SK-N-SH (cell line): ENCODE measurements around the gene TGFBR3. TPM values are rescaled to one million over a fixed set of nuclear protein-coding genes. Genes with fewer than 3 reads are reported as not detected.

Experiments
- CTCF ChIA-PET: fragments of 300-600, 350-600 bp; formaldehyde crosslinking; extraction: SDS; loops from one replicate; lab custom pipeline; 2021; lab: Yijun Ruan, JAX
- POLR2A ChIA-PET: fragments of 350-600 bp; sonication (Branson Sonifier 250); formaldehyde crosslinking; extraction: SDS; loops from one replicate; lab custom pipeline; 2020; ENCODE audit warnings: antibody characterized with exemption, inconsistent platforms; lab: Yijun Ruan, JAX
- DNase-seq: peaks from one replicate; pipeline ENCODE4 v3.0.0; 2012
- H2AFZ ChIP-seq: fragments of 200-600 bp; sonication (generic); 2 replicates; pipeline ENCODE4 v1.8.1; 2016; ENCODE audit warnings: antibody characterized with exemption, mild to moderate bottlenecking, low read depth
- H3F3A ChIP-seq: fragments of 200-600 bp; sonication (generic); replicated peaks from 2 replicates; pipeline ENCODE3; 2016; ENCODE audit warnings: antibody characterized with exemption, mild to moderate bottlenecking; ENCODE audit not compliant: insufficient read depth
- H3K27ac ChIP-seq, 2 experiments: fragments of 200-500 bp in 1 of 2; fragments of 200-600 bp in 1 of 2; sonication (Bioruptor generic) in 1 of 2; sonication (generic), shearing (Covaris generic) in 1 of 2; 2 replicates each; pipeline versions ENCODE4 v1.5.1 to v1.6.1; 2014 to 2016; ENCODE audit warnings: low read depth in 2 of 2, inconsistent platforms in 1 of 2, low read length in 1 of 2, mild to moderate bottlenecking in 1 of 2, mixed read lengths in 1 of 2
- H3K27me3 ChIP-seq: fragments of 200-600 bp; sonication (generic), shearing (Covaris generic); 2 replicates; pipeline ENCODE4 v1.6.1; 2016; ENCODE audit warnings: mixed run types; ENCODE audit not compliant: insufficient read depth
- H3K36me3 ChIP-seq, 2 experiments: fragments of 200-500 bp in 1 of 2; fragments of 200-600 bp in 1 of 2; sonication (Bioruptor generic) in 1 of 2; sonication (generic) in 1 of 2; replicated peaks in 1 of 2; 2 replicates each; pipeline versions ENCODE3 to v1.5.1; 2014 to 2016; ENCODE audit warnings: low read length in 1 of 2, mild to moderate bottlenecking in 1 of 2; ENCODE audit not compliant: insufficient read depth in 2 of 2, control insufficient read depth in 1 of 2
- H3K4me1 ChIP-seq, 2 experiments: fragments of 200-500 bp in 1 of 2; fragments of 200-600 bp in 1 of 2; sonication (Bioruptor generic) in 1 of 2; sonication (generic), shearing (Covaris generic) in 1 of 2; 2 replicates each; pipeline versions ENCODE4 v1.5.1 to v1.6.1; 2014 to 2016; ENCODE audit warnings: low read depth in 1 of 2, low read length in 1 of 2, mixed run types in 1 of 2; ENCODE audit not compliant: insufficient read depth in 2 of 2, control insufficient read depth in 1 of 2
- H3K4me2 ChIP-seq: fragments of 200-600 bp; sonication (generic), shearing (Covaris generic); 2 replicates; pipeline ENCODE4 v1.6.1; 2017; ENCODE audit warnings: mixed run types
- H3K4me3 ChIP-seq, 2 experiments: fragments of 200-500 bp in 1 of 2; fragments of 200-600 bp in 1 of 2; sonication (Bioruptor generic) in 1 of 2; sonication (generic), shearing (Covaris generic) in 1 of 2; 2 replicates each; pipeline versions ENCODE4 v1.5.1 to v1.8.1; 2014 to 2016; ENCODE audit warnings: low read depth in 2 of 2, inconsistent platforms in 1 of 2, low read length in 1 of 2, mild to moderate bottlenecking in 1 of 2, mixed read lengths in 1 of 2, moderate library complexity in 1 of 2
- H3K79me2 ChIP-seq: fragments of 200-600 bp; sonication (generic); 2 replicates; pipeline ENCODE4 v1.8.1; 2017; ENCODE audit warnings: mild to moderate bottlenecking; ENCODE audit not compliant: insufficient read depth
- H3K9ac ChIP-seq: fragments of 200-600 bp; sonication (generic); 2 replicates; pipeline ENCODE4 v1.6.1; 2017; ENCODE audit warnings: mixed run types
- H3K9me2 ChIP-seq: fragments of 200-600 bp; sonication (generic); 2 replicates; pipeline ENCODE4 v1.6.1; 2017; ENCODE audit warnings: mixed run types
- H3K9me3 ChIP-seq: fragments of 200-600 bp; sonication (generic); 2 replicates; pipeline ENCODE4 v1.6.1; 2017; ENCODE audit warnings: mixed run types, mild to moderate bottlenecking, moderate library complexity
- H4K20me1 ChIP-seq: fragments of 200-600 bp; sonication (generic); 2 replicates; pipeline ENCODE4 v1.6.1; 2017; ENCODE audit warnings: mild to moderate bottlenecking, mixed run types; ENCODE audit not compliant: insufficient read depth
- CHD2 ChIP-seq: fragments of 150-350 bp; IDR thresholded peaks from 2 replicates; pipeline ENCODE4 v1.6.1; 2018; ENCODE audit warnings: low read length; ENCODE audit not compliant: partially characterized antibody
- ELF1 ChIP-seq: IDR thresholded peaks from 2 replicates; pipeline ENCODE4 v1.4.0; 2012
- EZH2phosphoT487 ChIP-seq: fragments of 200-600 bp; sonication (generic); IDR thresholded peaks from 2 replicates; pipeline ENCODE4 v1.6.1; 2017; ENCODE audit warnings: low read depth, mixed run types, mild to moderate bottlenecking, antibody characterized with exemption, moderate library complexity, borderline replicate concordance
- FOSL2 ChIP-seq: IDR thresholded peaks from 2 replicates; pipeline ENCODE4 v1.4.0; 2012; ENCODE audit warnings: low read depth, mild to moderate bottlenecking, moderate library complexity, borderline replicate concordance
- FOXJ3 ChIP-seq: sonication (generic); formaldehyde crosslinking; IDR thresholded peaks from 2 replicates; pipeline ENCODE4 v1.5.1; 2020; ENCODE audit warnings: mild to moderate bottlenecking, missing genetic modification reagents
- NRF1 ChIP-seq: IDR thresholded peaks from 2 replicates; pipeline ENCODE4 v1.6.1; 2012; ENCODE audit warnings: low read depth, mild to moderate bottlenecking, low read length
- RCOR1 ChIP-seq: fragments of 150-350 bp; IDR thresholded peaks from 2 replicates; pipeline ENCODE4 v1.6.1; 2017; ENCODE audit warnings: antibody characterized with exemption, low read length
- RFX5 ChIP-seq: IDR thresholded peaks from 2 replicates; pipeline ENCODE4 v1.6.1; 2012; ENCODE audit warnings: mild to moderate bottlenecking, improper control_type of control experiment, low read length
- SIN3A ChIP-seq: IDR thresholded peaks from 2 replicates; pipeline ENCODE4 v1.6.1; 2012; ENCODE audit warnings: low read depth, mild to moderate bottlenecking, low read length, moderate library complexity, borderline replicate concordance
- SMC3 ChIP-seq: IDR thresholded peaks from 2 replicates; pipeline ENCODE4 v1.6.1; 2012; ENCODE audit warnings: low read depth, low read length, improper control_type of control experiment
- TAF1 ChIP-seq: IDR thresholded peaks from 2 replicates; pipeline ENCODE4 v1.6.1; 2012; ENCODE audit warnings: low read depth, mild to moderate bottlenecking, low read length, moderate library complexity, borderline replicate concordance
- TEAD4 ChIP-seq: IDR thresholded peaks from 2 replicates; pipeline ENCODE4 v1.4.0; 2012; ENCODE audit warnings: mild to moderate bottlenecking, borderline replicate concordance; ENCODE audit not compliant: insufficient read depth
- WGBS: methylation state at CpG from one replicate; pipeline ENCODE4 v1.1.6; 2017; ENCODE audit warnings: low lambda C conversion rate; 5-methylcytosine and 5-hydroxymethylcytosine counted together
- polyA plus RNA-seq, 3 experiments: library from polyadenylated mRNA; depleted of rRNA; stranded (reverse); fragments of >200 nt; gene quantifications; 2 replicates each; pipeline ENCODE4 v1.2.3, GENCODE V29; 2012
- TF ChIP-seq, protein P1 (sequence below): fragments of 150-350 bp; IDR thresholded peaks from 2 replicates; pipeline ENCODE4 v1.6.1; 2016; ENCODE audit warnings: mild to moderate bottlenecking, low read depth, low read length
- TF ChIP-seq, protein P2 (sequence below): IDR thresholded peaks from 2 replicates; pipeline ENCODE4 v1.4.0; 2012; ENCODE audit warnings: low read depth, borderline replicate concordance
- TF ChIP-seq, protein P3 (sequence below): IDR thresholded peaks from 2 replicates; pipeline ENCODE4 v1.6.1; 2012; ENCODE audit warnings: mild to moderate bottlenecking, low read depth, low read length, moderate library complexity
- TF ChIP-seq, protein P4 (sequence below): IDR thresholded peaks from 2 replicates; pipeline ENCODE4 v1.4.0; 2012; ENCODE audit warnings: low read depth, borderline replicate concordance
- TF ChIP-seq, protein P5 (sequence below): fragments of 150-350 bp; IDR thresholded peaks from 2 replicates; pipeline ENCODE4 v1.6.1; 2017; ENCODE audit warnings: antibody characterized with exemption, low read length, low read depth, borderline replicate concordance

TGFBR3 gene
- polyA plus RNA-seq, 1 of the 3 experiments (the other 2 are of a cell fraction): 0.07 TPM

DNA sequence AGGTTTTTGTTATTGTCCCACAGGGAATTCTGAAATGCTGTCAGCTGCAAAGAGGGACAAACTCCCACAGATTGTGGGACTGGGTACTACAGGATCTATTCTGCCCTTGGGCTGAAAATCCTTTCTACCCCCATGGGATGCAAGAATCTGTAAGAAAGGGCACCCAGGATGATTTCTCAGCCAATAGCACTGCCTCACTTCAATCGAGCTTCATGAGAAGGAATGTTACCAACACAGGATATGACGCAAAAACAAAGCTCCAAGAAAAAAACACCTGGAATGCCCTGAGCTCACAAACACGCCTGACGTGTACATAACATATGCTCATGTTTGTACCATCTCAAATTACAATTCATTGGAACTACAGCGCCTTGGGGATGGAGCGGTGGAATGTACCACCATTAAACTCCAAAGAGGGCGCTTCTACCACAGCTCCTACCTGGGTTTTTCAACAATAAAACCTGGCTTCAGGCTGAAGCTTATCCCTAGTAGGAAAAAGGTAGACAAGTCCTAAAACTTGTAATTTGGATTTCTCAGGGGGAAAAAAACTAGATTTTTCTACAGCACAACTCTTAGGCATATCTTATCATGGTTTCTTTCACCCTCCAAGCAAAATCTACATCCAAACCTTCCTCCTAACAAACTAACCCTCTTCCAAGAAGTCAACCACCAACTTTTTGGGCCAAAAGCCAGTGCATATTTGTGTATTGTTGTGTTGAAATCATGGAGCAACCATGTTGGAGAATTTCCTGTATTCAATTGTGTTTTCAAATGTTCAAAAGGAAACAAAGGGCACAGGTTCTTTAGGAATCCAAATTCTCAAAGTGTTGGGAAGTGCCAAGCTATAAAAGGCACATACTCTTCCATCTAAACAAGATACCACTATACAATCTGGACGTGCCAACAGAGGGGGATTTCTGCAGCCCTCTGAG is 78.9 kb downstream of the TGFBR3 start (continued):
- TF ChIP-seq, protein P1, sequence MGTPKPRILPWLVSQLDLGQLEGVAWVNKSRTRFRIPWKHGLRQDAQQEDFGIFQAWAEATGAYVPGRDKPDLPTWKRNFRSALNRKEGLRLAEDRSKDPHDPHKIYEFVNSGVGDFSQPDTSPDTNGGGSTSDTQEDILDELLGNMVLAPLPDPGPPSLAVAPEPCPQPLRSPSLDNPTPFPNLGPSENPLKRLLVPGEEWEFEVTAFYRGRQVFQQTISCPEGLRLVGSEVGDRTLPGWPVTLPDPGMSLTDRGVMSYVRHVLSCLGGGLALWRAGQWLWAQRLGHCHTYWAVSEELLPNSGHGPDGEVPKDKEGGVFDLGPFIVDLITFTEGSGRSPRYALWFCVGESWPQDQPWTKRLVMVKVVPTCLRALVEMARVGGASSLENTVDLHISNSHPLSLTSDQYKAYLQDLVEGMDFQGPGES: no peak
- TF ChIP-seq NRF1 (no peak), CHD2 (no peak)
- TF ChIP-seq, protein P2, sequence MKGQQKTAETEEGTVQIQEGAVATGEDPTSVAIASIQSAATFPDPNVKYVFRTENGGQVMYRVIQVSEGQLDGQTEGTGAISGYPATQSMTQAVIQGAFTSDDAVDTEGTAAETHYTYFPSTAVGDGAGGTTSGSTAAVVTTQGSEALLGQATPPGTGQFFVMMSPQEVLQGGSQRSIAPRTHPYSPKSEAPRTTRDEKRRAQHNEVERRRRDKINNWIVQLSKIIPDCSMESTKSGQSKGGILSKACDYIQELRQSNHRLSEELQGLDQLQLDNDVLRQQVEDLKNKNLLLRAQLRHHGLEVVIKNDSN: no peak
- TF ChIP-seq, protein P3, sequence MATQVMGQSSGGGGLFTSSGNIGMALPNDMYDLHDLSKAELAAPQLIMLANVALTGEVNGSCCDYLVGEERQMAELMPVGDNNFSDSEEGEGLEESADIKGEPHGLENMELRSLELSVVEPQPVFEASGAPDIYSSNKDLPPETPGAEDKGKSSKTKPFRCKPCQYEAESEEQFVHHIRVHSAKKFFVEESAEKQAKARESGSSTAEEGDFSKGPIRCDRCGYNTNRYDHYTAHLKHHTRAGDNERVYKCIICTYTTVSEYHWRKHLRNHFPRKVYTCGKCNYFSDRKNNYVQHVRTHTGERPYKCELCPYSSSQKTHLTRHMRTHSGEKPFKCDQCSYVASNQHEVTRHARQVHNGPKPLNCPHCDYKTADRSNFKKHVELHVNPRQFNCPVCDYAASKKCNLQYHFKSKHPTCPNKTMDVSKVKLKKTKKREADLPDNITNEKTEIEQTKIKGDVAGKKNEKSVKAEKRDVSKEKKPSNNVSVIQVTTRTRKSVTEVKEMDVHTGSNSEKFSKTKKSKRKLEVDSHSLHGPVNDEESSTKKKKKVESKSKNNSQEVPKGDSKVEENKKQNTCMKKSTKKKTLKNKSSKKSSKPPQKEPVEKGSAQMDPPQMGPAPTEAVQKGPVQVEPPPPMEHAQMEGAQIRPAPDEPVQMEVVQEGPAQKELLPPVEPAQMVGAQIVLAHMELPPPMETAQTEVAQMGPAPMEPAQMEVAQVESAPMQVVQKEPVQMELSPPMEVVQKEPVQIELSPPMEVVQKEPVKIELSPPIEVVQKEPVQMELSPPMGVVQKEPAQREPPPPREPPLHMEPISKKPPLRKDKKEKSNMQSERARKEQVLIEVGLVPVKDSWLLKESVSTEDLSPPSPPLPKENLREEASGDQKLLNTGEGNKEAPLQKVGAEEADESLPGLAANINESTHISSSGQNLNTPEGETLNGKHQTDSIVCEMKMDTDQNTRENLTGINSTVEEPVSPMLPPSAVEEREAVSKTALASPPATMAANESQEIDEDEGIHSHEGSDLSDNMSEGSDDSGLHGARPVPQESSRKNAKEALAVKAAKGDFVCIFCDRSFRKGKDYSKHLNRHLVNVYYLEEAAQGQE: no peak
- TF ChIP-seq, protein P4, sequence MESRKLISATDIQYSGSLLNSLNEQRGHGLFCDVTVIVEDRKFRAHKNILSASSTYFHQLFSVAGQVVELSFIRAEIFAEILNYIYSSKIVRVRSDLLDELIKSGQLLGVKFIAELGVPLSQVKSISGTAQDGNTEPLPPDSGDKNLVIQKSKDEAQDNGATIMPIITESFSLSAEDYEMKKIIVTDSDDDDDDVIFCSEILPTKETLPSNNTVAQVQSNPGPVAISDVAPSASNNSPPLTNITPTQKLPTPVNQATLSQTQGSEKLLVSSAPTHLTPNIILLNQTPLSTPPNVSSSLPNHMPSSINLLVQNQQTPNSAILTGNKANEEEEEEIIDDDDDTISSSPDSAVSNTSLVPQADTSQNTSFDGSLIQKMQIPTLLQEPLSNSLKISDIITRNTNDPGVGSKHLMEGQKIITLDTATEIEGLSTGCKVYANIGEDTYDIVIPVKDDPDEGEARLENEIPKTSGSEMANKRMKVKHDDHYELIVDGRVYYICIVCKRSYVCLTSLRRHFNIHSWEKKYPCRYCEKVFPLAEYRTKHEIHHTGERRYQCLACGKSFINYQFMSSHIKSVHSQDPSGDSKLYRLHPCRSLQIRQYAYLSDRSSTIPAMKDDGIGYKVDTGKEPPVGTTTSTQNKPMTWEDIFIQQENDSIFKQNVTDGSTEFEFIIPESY: no peak

DNA sequence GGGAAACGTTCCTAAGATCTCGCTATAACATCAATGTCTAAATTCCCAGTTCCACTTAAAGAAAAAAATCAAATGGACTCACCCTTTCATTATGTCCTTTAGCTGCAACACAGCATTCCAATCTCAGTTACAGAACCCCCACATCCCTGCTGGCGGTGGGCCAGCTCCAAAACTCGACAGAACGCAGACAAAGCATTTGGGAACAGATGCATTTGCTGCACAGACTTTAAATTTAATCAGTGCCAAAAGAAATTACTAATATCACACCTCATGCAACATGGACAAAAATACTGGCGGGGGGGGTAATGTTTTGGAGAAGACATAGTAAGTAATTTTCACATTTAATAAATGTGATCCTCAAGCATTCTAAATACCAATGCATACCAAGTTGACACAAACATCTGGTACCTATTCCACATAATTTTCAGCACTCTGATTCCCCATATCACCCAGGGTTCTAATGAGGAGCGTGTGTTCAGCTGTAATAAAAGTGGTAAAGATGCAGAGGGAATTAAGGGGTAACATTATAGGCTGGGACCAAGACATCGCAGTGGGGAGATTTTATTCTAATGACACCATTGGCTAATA is 79.7 kb downstream of the TGFBR3 start:
- Histone ChIP-seq H3K27me3 (peaks cover 37% of the 10 kb centered on the region; the same call in 1 of the 2 replicates), H3K27ac (no peak overlapping the region), H3K4me3 (no peak overlapping the region), H3K9me3 (no peaks in the 10 kb centered on the region), H3K9me2 (no peaks in the 10 kb centered on the region), H3K36me3 (no peaks in the 10 kb centered on the region), H3K4me2 (no peak overlapping the region), H3K9ac (no peak overlapping the region), H2AFZ (no peak overlapping the region), H3K4me1 (no peaks in the 10 kb centered on the region; a peak in 1 of 4 replicates), H3K79me2 (no peaks in the 10 kb centered on the region), H4K20me1 (no peaks in the 10 kb centered on the region), H3F3A (no peaks in the 10 kb centered on the region)
- POLR2A ChIA-PET: no interaction called here
- 12% methylated on average over 8 of the region's 8 CpGs for WGBS
- TF ChIP-seq SIN3A (no peak), TEAD4 (no peak), FOXJ3 (CRISPR knock-in tag) (no peak), RCOR1 (no peak), ELF1 (no peak), RFX5 (no peak), EZH2phosphoT487 (no peak), FOSL2 (no peak), SMC3 (no peak), CHD2 (no peak), TAF1 (no peak), NRF1 (no peak)
- TF ChIP-seq, protein P5, sequence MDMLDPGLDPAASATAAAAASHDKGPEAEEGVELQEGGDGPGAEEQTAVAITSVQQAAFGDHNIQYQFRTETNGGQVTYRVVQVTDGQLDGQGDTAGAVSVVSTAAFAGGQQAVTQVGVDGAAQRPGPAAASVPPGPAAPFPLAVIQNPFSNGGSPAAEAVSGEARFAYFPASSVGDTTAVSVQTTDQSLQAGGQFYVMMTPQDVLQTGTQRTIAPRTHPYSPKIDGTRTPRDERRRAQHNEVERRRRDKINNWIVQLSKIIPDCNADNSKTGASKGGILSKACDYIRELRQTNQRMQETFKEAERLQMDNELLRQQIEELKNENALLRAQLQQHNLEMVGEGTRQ: no peak
- DNase-seq: no peak
- CTCF ChIA-PET: interaction anchor here (1.0 to 1.4 kb wide), 2 partner anchors 11 to 24 kb away, joined by 3 read pairs; no protein-coding TSS in a partner anchor
